B cell (primary cell): ENCODE results near the gene IQGAP1.

Experiments
- CTCF ChIP-seq: fragments of 200-600 bp; IDR thresholded peaks from one replicate; pipeline ENCODE4 v1.8.0; 2022; ENCODE audit warnings: antibody characterized with exemption, mild to moderate bottlenecking
- EZH2 ChIP-seq: IDR thresholded peaks from 2 replicates; pipeline ENCODE4 v1.6.1; 2012; ENCODE audit warnings: borderline replicate concordance, low read depth, mild to moderate bottlenecking, moderate library complexity, low read length; ENCODE audit not compliant: insufficient read depth, poor library complexity, severe bottlenecking

- TF ChIP-seq CTCF (no peak), EZH2 (no peak)
Measured at GRCh38 chr15:90349072-90349471, 39.0 kb upstream of the IQGAP1 start.
